GM18868 (cell line): ENCODE data around the gene NEUROG1.

Experiments used
- ATAC-seq: cut with Tn5 transposase; IDR thresholded peaks from one replicate; pipeline ENCODE4 v1.9.1; 2021; ENCODE audit warnings: mild to moderate bottlenecking, moderate library complexity; ENCODE audit not compliant: unreplicated experiment

Gene NEUROG1, protein sequence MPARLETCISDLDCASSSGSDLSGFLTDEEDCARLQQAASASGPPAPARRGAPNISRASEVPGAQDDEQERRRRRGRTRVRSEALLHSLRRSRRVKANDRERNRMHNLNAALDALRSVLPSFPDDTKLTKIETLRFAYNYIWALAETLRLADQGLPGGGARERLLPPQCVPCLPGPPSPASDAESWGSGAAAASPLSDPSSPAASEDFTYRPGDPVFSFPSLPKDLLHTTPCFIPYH

GRCh38 chr5:135535820-135536801 is at the start of gene NEUROG1:
TSS of gene NEUROG1 (minus strand) at chr5:135535964. CDS start at chr5:135535690, 274 bp downstream.
- ATAC-seq: no peak

DNA sequence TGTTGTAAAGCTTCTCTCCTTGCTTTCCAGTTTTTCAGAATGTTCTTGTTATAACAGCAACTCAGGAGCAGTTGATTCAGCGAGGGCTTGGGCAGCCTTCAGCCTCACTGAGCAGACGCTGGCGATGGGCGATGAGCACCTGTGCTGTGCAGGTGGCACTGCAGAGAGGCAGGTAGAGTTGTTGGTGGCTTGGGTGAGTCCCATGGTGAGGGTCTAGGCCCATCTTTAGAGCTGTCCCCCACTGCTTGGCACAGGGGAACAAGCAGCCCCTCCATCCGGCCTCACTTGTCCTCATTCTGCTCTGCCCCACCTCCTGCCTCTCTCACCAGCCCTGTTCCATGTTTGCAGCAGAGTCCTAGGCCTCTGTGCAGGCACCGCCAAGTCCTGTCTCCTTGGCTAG is 49.2 kb upstream of the NEUROG1 start:
- ATAC-seq: no peak

DNA sequence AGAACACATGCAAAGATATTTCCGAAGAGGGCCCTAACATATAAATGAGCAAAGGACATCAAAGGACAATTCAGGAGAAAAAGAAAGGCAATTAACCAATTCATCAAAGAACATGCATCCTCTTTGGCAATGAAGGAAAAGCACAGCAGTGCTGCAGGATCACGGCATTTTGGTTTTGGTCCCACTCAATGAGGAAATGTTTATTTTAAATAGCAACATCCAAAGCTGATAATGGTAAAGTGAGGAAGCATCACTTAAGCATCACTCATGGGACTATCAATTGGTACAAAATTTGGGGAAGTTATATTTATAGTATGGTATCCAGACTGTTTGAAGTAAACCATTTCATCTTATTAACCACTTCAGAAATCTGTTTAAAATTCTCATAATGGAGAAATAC is 48.5 kb upstream of the NEUROG1 start:
- ATAC-seq: no peak

GRCh38 chr5:135582099-135582781 is 46.5 kb upstream of the NEUROG1 start:
- ATAC-seq: no peak

DNA sequence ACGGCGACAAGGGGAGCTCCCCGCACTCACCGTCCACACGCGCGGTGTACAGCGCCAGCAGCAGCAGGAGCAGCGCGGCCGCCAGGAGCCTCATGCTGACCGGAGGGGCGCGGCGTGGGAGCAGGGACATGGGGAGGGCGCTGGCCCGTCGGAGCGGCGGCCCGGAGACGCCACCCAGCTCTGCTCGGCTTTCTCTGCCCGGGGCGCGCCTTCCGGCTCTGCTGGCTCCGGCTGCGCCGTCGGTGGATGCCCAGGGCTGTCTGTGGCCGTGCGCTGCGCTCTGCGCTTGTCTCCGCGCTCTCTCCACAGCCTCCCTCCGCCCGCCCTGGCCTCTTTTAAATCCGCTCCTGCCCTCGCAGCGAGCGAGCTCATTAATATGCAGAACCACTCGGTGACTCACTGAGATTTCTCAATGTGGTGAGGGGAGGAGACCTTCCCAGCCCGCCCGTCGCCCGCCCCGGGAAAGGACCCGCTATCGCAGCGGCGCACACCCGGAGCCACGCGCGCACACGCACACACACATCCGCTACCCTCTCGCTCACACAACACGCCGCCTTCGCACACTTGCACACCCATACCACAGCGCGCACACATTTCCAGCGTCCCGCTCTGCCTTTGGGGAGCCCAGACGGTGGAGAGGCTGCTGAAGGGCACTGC is 43.0 kb upstream of the NEUROG1 start, which contains the start of gene CXCL14:
Gene CXCL14 (minus strand): TSS at position 307 of the 657 bp plus-strand sequence. CDS start 213 bp downstream, at position 94.
- ATAC-seq: no peak

DNA sequence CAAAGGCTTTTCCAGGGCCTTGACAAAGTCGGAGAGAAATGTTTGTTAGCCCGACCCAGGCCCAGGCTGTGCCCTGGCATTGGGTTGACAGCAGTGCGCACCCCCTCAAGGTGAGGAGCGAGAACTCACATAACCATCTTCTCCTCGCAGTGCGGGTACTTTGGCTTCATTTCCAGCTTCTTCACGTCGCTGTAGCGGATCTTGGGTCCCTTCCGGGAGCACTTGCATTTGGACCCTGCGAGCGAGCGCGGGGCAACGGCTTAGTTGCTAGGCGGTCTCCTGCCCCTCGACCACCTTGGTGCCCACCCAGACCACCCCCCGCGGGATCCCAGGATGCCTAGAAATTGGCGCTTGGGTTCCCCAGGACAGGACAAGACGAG is 42.5 kb upstream of the NEUROG1 start:
- no peak for ATAC-seq

GRCh38 chr5:135577421-135577820 is 41.7 kb upstream of the NEUROG1 start:
- no peak for ATAC-seq

- ATAC-seq: no peak
Measured at GRCh38 chr5:135576075-135576599, 40.4 kb upstream of the NEUROG1 start.

GRCh38 chr5:135574493-135574892 is 38.7 kb upstream of the NEUROG1 start:
- no peak for ATAC-seq

DNA sequence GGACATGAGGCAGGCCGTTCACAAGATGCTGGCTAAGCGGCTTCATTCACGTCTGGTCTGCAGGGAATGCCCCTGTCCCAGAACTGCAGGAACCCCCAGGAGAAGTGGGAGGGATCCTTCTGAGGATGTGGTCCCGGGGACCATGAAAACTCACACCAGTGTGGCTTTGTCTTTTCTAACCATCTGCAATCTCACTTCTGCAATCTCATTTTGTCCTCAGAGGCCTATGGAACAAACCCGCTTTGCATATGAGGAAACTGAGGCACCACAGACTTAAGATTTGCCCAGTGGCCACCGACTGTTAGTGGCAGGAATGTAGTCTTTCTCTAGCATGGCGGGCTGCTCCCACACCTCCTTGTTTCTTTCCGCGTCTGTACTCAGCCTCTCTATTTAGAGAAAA is 36.1 kb upstream of the NEUROG1 start:
- ATAC-seq: no peak

DNA sequence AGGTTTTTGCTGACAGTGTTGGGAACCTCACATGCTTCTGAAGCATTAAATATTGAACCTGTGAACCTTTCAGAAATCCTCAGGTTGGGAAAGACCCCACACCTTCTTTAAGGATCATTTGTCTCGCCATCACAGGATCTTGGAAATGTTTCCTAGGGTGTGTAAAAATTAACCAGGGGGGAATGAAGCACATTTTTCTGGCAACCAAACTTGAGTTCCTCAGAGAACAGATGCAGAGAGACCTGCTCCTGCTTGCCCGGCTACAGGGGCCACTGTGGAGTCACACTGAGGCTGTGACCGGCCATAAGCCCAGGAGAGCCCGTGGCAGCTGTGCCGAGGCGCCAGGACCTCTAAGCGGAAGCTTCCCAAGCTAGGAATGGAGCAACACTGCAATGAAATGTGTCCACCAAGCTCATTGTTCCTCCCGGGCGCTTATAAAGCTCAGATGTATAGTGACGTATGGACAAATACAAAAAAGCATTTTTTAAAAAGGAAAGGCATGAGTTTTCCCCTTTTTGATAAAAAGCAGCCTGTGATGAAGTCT is 35.4 kb upstream of the NEUROG1 start:
- no peak for ATAC-seq

DNA sequence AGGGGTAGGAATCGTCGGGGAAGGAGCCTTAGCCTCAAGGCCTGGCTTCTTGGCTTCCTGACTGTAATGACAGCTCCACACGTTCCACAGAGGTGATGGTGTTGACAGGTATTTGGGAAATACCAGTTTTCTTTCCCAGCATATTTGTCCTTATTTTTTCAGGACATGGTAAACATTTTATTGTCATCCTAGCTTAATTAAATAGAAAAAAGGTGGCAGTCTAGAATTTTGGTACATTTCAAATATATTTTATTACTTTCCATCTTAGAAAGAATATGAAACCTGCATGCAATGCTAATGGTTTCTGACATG is 34.6 kb upstream of the NEUROG1 start:
- ATAC-seq: no peak

DNA sequence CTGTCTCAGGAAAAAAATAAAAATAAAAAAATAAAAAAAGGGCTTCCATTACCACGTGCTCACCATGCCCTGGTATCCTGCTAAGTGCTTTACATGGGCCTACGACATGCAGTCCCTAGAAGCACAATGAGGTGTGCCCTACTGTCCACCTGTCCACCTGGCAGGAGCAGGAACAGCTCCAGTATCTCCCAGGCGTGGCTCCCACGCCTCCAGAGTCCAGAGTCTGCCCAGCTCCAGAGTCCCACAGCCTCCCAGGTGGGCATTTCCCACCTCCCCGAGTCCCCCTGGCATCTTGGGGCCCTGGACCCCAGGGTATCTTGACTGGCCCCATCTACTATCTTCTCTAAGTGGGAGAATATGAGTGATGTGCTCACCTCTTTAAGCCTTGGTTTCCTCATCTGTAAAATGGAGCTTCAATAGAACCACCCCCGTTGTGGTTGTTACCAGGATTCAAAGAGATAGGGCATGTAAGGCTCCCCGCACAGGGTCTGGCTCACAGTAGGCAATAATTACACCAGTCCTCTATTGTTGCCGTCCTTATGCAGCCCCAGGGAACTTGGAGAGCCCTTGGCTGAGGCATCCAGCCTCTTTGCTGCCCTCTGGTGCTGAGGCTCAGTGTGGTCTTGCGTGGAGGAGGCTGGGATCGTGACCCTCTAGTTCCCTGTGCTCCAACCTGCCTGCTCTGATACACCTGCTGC is 34.1 kb upstream of the NEUROG1 start:
- no peak for ATAC-seq

DNA sequence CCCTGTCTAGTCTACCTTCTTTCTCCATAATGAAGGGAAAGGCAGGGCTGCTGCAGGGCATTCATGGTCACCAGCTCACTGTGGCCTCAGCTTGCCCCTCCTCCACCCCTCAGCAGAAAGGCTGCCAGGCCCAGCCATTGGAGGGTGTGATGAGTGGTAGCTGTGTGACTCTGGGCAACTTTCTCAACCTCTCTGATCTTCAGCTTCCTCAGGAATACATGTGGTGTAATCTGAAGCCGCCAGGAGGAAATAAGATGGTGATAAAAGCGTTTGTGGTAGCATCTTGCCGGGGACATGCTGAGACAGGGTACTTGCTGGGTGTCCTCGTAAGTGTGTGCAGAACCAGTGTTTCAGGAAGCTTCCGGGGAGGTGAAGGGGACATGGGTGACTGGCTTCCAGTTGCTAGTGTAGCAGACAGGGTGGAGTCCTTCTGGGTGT is 33.2 kb upstream of the NEUROG1 start:
- no peak for ATAC-seq

- no peak for ATAC-seq
Measured at GRCh38 chr5:135568246-135568645, 32.5 kb upstream of the NEUROG1 start.

- ATAC-seq: no peak
Measured at GRCh38 chr5:135567661-135568060, 31.9 kb upstream of the NEUROG1 start.

- ATAC-seq: no peak
Measured at GRCh38 chr5:135566422-135567400, 30.9 kb upstream of the NEUROG1 start.

GRCh38 chr5:135565725-135566421 is 30.1 kb upstream of the NEUROG1 start:
- ATAC-seq: peak; percentile 79
